ENCODE results near the gene KRT31.
"Not testable (repeated sequence)": the region's sequence is repeated elsewhere in the genome, so short reads cannot be mapped to it uniquely, and the experiment has no call there.

KRT31 gene

DNA sequence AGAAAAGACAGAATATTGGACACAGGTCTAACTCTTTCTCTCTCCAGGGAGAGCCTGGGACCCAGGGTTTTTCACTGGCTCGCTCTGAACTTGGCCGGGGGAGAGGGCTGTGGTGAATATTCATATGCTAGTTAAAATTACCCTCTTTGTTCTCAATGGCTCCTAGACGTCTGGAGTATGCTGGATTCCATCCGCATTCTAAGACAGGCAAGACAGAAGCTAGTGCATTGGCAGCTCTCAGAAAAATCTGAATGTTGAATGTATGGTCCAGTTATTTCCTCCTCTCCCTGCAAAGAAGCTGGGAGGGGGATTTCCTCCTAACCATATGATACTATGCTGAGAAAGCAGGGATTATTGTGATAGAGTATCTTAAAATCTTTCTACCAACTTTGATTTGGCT is 9.7 kb downstream of the KRT31 start:
- no peak for DNase-seq (ENCODE audit: low spot score)

DNA sequence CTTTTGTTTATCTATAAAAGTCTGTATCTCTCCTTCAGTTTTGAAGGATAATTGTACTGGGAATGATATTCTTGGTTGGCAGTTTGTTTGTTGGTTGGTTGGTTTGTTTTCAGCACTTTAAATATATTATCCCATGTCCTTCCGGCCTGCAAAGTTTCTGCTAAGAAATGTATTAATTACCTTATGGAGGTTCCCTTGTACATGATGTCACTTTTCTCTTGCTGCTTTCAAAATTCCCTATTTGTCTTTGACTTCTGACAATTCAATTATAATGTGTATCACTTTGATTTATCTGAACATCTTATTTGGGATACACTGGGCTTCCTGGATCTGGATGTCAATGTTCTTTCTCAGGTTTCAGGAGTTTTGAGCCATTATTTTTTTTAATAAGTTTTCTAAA is 11.2 kb downstream of the KRT31 start:
- no peak for DNase-seq (ENCODE audit: low spot score)

DNA sequence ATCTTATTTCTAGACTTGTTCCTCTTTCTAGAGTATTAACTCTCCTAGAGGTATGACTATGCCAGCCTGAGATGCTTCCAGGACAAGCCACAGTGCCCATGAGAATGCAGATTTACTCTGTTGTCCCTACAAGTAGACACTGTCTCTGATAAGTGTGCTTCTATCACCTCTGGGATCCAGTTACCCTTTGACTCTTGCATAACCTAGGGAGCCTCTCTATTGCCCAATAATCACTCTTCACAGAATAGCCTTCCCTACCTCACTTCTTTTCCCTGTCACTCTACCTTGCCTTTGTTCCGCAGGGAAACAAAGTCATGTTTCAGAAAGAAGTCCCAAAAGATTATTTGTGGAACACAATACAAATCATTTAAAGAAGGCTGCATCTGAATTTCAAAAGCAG is 13.7 kb downstream of the KRT31 start:
- no peak for DNase-seq (ENCODE audit: low spot score)

DNA sequence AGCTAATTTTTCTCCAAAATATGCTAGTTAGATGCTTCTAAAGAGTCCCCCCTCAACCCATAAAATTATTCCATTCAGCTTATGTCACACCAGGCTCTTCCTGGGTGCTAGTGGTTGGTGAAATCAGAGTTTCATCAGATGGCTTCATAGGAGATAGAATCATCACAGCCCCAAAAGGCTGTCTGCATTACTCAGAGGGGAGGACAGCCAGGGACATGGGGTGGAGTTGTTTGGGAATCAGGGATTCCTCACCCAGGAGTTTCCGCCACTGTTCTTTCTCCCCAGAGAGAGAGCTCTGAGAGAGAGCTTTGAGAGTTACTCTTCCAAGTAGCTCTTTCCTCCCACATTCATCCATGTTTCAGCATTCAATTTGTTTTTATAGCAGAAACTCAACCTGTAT is 15.0 kb downstream of the KRT31 start:
- DNase-seq (ENCODE audit: low spot score), result peak; percentile 52

DNA sequence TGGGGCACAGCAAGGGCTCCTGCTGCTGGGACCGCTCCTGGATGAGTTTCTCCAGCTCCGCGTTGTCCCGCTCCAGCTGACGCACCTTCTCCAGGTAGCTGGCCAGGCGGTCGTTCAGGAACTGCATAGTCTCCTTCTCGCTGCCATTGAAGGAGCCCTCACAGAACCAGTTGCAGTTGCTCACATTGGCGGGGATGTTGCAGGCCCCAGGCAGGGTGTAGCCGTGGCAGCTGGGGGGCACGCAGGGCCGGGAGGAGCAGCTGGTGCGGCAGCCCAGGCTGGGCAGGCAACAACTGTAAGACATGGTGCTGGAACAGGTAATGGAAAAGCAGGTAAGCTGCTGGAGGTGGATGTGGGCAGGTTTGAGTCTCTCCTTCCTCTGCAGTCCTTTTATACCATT is 15.5 kb downstream of the KRT31 start, which contains the start of gene KRT34:
Gene KRT34 (minus strand): TSS at position 364 of the 400 bp plus-strand sequence. CDS start 60 bp downstream, at position 304.
- not testable (repeated sequence) for DNase-seq (ENCODE audit: low spot score)

DNA sequence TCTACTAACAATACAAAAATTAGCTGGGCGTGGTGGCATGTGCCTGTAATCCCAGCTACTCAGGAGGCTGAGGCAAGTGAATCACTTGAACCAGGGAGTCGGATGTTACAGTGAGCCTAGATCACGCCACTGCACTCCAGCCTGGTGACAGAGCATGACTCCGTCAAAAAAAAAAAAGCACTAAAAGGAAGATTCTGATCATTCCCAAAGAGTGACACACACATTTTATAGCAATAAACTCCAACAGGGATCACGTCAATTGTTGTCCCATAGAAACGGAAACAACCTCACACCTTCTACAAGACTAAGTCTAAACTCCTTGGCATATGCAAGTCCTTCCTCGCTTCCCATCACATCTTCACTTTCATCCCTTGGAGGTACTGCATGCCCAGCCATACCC is 17.3 kb downstream of the KRT31 start:
- peak; percentile 83 for DNase-seq (ENCODE audit: low spot score)

DNA sequence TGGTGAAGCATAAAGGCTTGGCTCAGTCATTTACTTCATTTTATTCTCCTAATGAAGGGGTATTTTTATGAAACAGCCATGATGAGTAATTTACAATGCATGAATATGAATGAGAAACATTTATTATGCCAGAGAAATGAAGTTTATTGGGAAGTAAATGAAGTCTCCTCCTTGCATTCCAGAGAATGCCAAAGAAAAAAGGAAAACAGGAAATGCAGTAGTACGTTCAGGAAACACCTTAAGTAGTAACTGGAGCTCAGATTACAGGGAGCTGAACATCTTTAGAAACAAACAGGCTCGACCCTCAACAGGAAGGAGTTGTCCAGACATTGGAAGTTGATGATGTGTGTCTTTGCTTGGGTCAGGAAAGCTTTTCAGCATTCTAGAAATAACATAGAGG is 19.9 kb downstream of the KRT31 start:
- DNase-seq (ENCODE audit: low spot score), result no peak

DNA sequence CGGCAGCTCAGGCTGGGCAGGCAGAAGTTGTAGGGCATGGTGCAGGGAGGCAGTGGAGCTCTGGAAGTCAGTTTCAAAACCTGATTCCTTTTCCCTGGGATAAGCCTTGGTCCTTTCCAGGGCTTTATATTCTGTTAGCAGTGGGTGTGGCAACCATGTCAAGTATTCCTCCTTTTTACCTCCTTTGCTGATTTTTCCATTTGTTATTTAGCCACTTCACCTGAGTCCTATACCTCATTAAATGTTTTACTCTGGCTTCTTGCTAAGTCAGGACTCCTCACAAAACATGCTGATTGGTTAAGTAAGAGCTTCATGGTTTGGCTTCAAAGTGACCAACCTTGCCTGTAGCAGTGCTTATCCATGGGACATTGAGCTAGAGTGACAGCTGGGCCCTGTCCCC is 27.7 kb downstream of the KRT31 start, which contains the start of gene KRT33B:
Gene KRT33B (minus strand): TSS at position 101 of the 400 bp plus-strand sequence. CDS start 63 bp downstream, at position 38.
- no peak for DNase-seq (ENCODE audit: low spot score)

DNA sequence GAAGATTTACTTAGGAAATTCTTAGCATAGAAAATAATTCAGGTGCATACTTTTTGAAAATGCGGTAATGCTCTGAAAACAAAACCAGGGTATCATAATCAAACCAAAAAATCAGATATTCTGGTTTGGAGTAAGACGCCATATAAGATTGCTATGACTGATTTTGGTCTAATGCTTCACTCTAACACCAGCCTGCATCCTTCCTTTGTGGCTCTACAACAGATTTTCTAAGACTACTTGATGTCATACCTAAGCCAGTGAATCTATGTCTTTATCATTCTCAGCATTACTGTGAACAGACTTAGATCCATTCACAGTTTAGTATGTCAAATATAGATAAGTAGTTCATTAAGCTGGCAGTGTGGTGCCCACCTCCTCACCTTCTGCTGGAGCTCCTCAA is 28.4 kb downstream of the KRT31 start:
- no peak for DNase-seq (ENCODE audit: low spot score)

DNA sequence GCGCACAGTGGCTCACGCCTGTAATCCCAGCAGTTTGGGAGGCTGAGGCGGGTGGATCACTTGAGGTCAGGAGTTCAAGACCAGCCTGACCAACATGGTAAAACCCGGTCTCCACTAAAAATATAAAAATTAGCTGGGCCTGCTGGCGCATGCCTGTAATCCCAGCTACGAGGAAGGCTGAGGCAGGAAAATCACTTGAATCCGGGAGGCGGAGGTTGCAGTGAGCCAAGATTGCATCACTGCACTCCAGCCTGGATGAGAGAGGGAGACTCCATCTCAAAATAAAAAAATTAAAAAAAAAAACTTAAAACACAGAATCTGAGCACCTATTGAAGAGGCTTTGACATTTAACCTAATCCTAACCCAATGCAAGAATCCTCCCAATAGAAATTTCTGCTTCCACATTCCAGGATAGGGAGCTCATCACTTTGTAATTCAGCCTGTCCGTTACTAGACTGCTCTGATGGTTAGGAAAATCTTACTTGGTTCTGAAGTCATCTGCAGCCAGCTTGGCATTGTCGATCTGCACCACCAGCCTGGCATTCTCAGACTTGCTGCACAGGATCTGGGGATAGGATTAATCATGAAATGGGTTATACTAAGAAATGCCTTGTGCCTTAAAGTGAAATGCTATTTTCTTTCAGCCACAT is 29.9 kb downstream of the KRT31 start:
- peak; percentile 82 for DNase-seq (ENCODE audit: low spot score)

DNA sequence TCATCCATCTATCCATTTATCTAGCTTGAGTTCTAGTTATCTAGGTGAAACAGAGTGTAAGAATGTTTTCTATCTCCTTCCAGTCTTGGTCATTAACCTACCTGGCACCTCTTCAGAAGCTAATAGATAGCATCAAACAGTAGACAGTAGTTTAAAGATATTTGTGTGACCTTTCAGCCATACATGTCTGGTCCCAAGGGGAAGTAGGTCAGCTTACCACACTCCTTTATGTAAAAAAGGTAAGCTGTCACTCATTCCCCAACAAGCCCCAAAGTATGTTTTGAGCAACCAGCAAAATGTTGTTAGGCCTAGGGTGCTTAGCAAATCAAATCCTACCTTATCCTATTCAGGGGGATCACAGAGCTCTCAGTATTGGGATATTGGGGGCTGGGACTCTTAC is 31.3 kb downstream of the KRT31 start:
- DNase-seq (ENCODE audit: low spot score), result no peak

DNA sequence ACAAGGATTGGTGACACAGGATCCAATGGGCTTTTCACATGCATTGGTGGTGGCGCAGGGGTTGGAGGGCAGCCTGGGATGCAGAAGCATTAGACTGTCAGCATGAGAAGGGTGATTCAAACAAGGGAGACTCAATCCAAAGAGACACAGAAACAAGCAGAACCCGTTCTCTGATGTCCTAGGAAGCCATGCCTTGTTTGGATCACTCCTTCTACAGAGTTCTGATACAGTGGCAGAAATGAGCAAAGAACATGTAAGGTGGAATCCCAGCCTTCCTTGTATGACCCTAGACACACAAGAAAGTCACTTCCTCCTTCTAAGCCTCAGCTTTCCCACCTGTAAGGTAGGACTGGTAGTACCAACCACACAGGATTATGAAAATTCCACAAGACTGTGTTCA is 33.5 kb downstream of the KRT31 start:
- no peak for DNase-seq (ENCODE audit: low spot score)

DNA sequence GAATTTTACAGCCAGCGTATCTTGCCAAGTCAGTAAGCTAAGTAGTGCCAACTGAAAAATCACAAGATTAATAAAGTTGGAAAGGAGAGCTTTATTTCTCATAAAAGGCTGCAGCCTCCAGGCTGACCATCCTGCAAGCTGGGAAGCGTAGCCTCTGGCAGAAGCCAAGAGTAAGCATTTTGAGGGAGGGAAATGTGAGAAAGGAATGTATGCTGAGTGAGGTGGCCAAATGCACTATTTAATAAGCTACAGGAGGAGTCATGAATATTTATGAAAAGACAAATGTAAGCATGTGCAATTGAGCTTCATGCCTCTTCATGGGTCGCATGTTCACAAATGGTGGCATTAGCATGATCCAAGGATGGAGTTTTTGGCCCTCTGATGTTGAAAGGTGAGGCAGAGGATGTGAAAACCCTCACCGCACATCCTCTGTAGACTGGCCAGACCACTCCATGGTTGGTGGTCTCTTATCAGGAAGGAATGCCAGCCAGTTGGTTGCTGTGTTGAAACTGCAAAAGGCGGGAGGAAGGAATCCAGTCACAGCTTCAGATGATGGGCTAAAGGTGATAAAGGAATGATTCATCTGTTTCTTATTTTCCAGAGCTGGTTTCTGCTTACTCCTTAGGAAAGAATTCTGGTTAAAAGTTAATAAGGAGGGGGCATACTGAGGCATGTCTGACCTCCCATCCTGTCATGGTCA is 37.0 kb downstream of the KRT31 start:
- DNase-seq (ENCODE audit: low spot score), result peak; percentile 28

DNA sequence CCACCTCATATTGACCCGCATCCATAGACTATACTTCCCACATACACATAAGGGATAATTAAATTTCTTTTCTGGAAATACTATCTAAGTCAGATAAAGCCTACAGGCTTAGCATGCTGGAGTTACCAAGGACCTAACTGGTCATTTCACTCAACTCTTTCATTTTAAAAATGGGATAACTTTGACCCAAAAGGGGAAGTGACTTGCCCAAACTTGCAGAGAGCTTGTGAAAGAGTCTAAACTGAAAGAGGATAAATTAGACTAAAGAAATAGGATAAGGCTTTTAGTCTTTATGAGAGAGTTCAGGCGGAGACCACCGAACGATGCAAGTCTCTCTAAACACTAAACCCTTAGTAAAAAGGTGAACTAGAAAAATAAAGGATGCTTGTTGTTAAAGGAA is 42.9 kb downstream of the KRT31 start:
- no peak for DNase-seq (ENCODE audit: low spot score)

DNA sequence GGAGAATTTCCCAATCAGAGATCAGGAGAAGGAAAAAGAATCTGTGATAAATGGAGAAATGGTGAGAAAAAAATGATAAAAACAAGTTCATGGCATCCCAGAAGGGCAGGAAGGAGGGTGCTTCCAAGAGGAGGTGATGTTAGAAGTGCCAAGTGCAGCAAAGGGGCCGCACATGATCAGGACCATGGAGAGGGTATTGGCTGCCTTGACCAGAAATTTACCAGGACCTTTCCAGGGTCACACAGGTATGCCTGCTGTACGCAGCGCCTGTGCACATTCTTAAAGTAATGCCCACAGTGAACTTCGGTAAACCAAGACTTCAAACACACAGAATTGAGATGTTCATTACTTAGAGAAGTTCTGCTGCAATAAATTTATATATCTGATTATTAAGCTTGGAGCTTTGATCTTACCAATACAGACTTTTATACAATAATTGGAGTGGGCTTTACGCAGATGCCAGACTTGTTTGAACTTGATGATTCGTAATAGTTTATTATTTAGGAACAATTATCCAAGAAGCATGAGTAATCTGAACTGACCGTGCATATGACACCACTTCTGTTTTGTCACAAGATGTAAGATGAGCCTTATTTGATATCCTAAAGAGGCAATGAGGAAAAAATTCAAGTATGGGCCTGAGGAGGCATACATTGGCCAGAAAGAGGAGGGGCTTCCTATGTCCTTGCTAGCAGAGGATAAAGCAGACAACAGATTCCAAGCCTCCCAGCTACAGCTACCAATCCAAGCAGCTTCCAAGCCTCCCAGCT is 44.6 kb downstream of the KRT31 start:
- DNase-seq (ENCODE audit: low spot score), result no peak

DNA sequence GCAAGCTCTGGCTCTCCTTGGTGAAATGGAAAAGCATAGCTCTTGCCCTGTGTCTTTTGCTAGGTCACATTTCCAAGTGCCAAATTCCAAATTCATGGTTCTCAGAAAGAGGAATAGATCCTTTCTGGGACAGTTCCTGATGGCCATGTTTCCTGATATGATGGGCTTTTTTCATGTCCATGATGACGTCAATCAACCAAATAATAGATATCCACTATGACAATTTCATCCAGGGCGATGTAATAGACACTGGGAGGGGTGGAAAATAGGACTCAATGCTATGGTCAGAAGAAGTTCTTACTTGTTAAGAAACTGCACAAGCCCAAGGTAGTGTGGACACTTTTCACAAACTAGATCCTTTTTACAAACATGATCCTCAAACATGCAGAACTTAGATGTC is 46.2 kb downstream of the KRT31 start:
- no peak for DNase-seq (ENCODE audit: low spot score)

DNA sequence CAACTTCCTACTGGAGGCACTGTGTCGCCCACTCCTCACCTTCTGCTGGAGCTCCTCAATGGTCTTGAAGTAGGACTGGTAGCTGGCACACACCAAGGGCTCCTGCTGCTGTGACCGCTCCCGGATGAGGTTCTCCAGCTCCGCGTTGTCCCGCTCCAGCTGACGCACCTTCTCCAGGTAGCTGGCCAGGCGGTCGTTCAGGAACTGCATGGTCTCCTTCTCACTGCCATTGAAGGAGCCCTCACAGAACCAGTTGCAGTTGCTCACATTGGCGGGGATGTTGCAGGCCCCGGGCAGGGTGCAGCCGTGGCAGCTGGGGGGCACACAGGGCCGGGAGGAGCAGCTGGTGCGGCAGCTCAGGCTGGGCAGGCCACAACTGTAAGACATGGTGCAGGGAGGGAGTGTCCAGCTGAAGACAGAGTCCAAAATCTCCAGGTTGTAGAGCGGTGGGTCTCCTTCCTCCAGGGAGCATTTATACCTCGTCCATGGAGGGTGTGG is 47.0 kb downstream of the KRT31 start, which contains the start of gene KRT33A:
Gene KRT33A (minus strand): TSS at position 448 of the 498 bp plus-strand sequence. CDS start 61 bp downstream, at position 387.
- DNase-seq (ENCODE audit: low spot score), result not testable (repeated sequence)

DNA sequence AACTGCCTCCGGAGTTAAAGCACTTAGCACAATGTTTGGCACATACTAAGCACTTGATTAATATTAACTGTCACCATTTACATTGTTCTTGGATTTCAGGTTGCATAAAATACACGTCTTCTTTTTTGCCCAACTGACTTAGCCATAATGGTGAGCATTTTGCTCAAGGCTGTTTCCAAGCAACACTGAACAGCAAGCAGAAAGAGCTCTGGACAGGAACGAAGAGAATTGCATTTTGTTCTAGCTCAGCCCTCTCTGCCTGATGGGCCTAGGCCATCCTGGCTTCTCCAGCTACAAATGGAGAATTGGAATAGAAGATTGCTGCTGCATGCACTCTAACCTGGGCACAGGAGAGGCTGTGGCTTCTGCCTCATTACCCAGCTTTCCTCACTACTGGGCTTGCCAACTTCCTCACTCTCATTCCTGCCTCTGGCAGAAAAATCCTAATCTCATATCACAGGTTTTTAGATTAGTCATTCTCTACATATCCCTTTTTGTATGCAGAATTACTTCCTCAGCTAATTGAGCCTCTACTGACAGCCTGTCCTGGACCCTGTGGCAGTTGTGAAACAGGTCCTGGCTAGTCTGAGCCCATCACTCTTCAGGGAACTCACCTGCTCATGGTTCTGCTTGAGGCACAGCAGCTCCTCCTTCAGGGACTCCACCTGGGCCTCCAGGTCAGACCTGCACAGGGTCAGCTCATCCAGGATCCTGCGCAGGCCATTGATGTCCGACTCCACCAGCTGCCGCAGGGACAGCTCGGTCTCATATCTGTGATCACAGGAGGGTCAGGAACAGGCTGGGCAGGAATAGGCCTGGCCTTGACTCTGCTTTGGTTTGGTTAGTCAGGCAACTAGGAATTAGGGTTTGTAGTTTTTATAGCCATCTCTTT is 49.3 kb downstream of the KRT31 start:
- no peak for DNase-seq (ENCODE audit: low spot score)

DNA sequence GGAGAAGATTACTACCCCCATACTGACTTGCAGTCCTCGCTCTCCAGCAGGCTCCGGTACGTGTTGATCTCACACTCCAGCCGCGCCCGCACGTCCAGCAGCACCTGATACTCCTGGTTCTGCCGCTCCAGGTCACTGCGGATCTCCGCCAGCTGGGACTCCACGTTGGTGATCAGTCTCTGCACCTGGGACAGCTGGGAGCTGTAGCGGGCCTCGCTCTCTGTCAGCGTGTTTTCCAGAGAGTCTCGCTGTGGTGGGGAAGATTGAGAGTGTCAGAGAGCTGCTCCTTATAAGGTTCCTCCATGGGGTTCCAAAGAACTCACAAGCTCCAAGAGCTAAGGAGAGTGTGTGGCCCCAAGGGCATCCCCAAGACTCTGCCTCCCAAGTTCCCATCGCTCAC is 51.0 kb downstream of the KRT31 start:
- DNase-seq (ENCODE audit: low spot score), result not testable (repeated sequence)

DNA sequence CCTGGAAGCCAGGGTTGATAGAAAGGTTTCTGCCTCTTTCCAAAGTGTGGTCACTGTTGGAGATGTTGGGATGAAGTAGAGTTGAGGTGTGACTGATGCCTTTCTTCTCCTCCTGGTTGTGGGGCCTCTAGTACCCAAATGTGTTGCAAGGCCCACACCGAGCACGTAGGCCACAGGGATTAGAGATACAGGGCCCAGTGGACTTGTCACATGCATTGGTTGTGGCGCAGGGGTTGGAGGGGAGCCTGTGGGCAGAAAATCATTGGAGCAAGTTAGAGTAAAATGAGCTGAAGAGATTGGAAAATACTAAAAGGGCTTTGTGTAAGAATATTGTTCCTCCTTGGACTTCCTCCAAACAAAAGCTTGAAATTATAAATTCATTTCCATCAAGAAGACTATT is 51.4 kb downstream of the KRT31 start:
- DNase-seq (ENCODE audit: low spot score), result no peak
